COLO829 (cell line): ENCODE results near the gene ERICH6B.

Source experiments
- DNase-seq: peaks from one replicate; pipeline ENCODE4 v3.0.0; 2012; ENCODE audit warnings: low spot score

Gene ERICH6B

GRCh38 chr13:45601680-45602079 is 13.9 kb downstream of the ERICH6B start:
- no peak for DNase-seq

GRCh38 chr13:45598597-45598996 is 16.9 kb downstream of the ERICH6B start:
- DNase-seq = no peak

- no peak for DNase-seq
Observed at GRCh38 chr13:45596800-45597475, 18.6 kb downstream of the ERICH6B start.

GRCh38 chr13:45595965-45596364 is 19.6 kb downstream of the ERICH6B start:
- no peak for DNase-seq

GRCh38 chr13:45594764-45595163 is 20.8 kb downstream of the ERICH6B start:
- no peak for DNase-seq

GRCh38 chr13:45594227-45594626 is 21.3 kb downstream of the ERICH6B start:
- DNase-seq = no peak

GRCh38 chr13:45592758-45593157 is 22.8 kb downstream of the ERICH6B start:
- no peak for DNase-seq

- no peak for DNase-seq
Observed at GRCh38 chr13:45590066-45590465, 25.5 kb downstream of the ERICH6B start.

GRCh38 chr13:45587897-45588296 is 27.6 kb downstream of the ERICH6B start:
- DNase-seq = no peak

- no peak for DNase-seq
Observed at GRCh38 chr13:45584816-45585215, 30.7 kb downstream of the ERICH6B start.

- DNase-seq = no peak
Observed at GRCh38 chr13:45582408-45583076, 33.0 kb downstream of the ERICH6B start.

- no peak for DNase-seq
Observed at GRCh38 chr13:45576466-45576865, 39.1 kb downstream of the ERICH6B start.

GRCh38 chr13:45575830-45576180 is 39.7 kb downstream of the ERICH6B start:
- DNase-seq = no peak

GRCh38 chr13:45575146-45575829 is 40.3 kb downstream of the ERICH6B start:
- DNase-seq = peak; percentile 24

GRCh38 chr13:45565331-45565730 is 50.2 kb downstream of the ERICH6B start:
- no peak for DNase-seq

GRCh38 chr13:45564133-45564776 is 51.3 kb downstream of the ERICH6B start:
- DNase-seq = peak; percentile 28

- no peak for DNase-seq
Observed at GRCh38 chr13:45554604-45555109, 60.9 kb downstream of the ERICH6B start.

GRCh38 chr13:45548281-45548680 is 67.3 kb downstream of the ERICH6B start:
- DNase-seq = no peak

GRCh38 chr13:45546410-45546765 is 69.2 kb downstream of the ERICH6B start:
- DNase-seq = no peak

GRCh38 chr13:45545686-45546409 is 69.7 kb downstream of the ERICH6B start:
- peak; percentile 65 for DNase-seq

- DNase-seq = no peak
Observed at GRCh38 chr13:45544520-45544919, 71.0 kb downstream of the ERICH6B start.

- no peak for DNase-seq
Observed at GRCh38 chr13:45542878-45543277, 72.7 kb downstream of the ERICH6B start.
